ENCODE data around the gene RASA3. TPM values are rescaled to one million over a fixed set of nuclear protein-coding genes. Genes with fewer than 3 reads are reported as not detected.

Gene RASA3
- total and polyA plus RNA-seq, 2 donors (not counting 3 experiments of a cell fraction or from before 2014, with no cell fraction given), result 26.5 to 53.8 TPM

GRCh38 chr13:114104655-114105520, 27.5 kb downstream of the RASA3 start:
- H3K36me3 ChIP-seq (ENCODE audit: control insufficient read depth in 2 of 2, extremely low read depth in 1 of 2, insufficient read depth in 2 of 2, low read length in 2 of 2), result peaks cover 0 to 9% of the 10 kb centered on the region in 2 experiments
- BruUV-seq (replicated peaks), result no TSS peak
- dilution Hi-C loops (cut with MboI; ENCODE audit: extremely low pct_ligation_motif_present, low sequenced_read_pairs) (no loop called here), intact Hi-C loops (cut with micrococcal nuclease) (no loop called here)
- H3K9ac ChIP-seq (replicated peaks; ENCODE audit: extremely low read depth, insufficient read depth, low read length), result no peak overlapping the region
- CTCF ChIA-PET, result interaction anchor here (1.1 kb wide), 1 partner anchor 14 kb away, joined by 3 read pairs; no protein-coding TSS in a partner anchor
- no peaks in the 10 kb centered on the region for H4K20me1 ChIP-seq (replicated peaks; ENCODE audit: control insufficient read depth, extremely low read depth, insufficient read depth, low read length)
- FAIRE-seq (no peak), DNase-seq (ENCODE audit: low read depth, low spot score) (no peak)
- no peak overlapping the region for H2AFZ ChIP-seq (ENCODE audit: low read depth, low read length)
- H3K27me3 ChIP-seq (ENCODE audit: control insufficient read depth in 2 of 2, insufficient read depth in 2 of 2, low read length in 2 of 2), result no peaks in the 10 kb centered on the region
- no peak overlapping the region for H3K4me3 ChIP-seq (replicated peaks in 1 of 3; ENCODE audit: insufficient read depth in 1 of 3, low read depth in 1 of 3, low read length in 3 of 3)
- POLR2A ChIA-PET, result no interaction called here
- no peak overlapping the region for H3K4me2 ChIP-seq (ENCODE audit: insufficient read depth, low read length)
- no peak for TF ChIP-seq GATA2 (IDR thresholded peaks at IDR 0.05; ENCODE audit: insufficient read depth, insufficient read length, low read depth, low read length)
- TF ChIP-seq CTCF (IDR thresholded peaks at IDR 0.05; ENCODE audit: extremely low read depth in 1 of 2, insufficient read depth in 1 of 2, low read depth in 1 of 2, low read length in 2 of 2), result no peak
- no peak for TF ChIP-seq JUN (IDR thresholded peaks at IDR 0.05; ENCODE audit: borderline replicate concordance, insufficient read depth, insufficient read length, low read depth)
- no peak for TF ChIP-seq FOS (IDR thresholded peaks at IDR 0.05; ENCODE audit: borderline replicate concordance, insufficient read depth, low read length)
- no peak for TF ChIP-seq MAX (IDR thresholded peaks at IDR 0.05; ENCODE audit: insufficient read depth, insufficient read length)
- no peak for TF ChIP-seq POLR2AphosphoS5 (IDR thresholded peaks at IDR 0.05; ENCODE audit: insufficient read depth, low read depth, low read length)
- TF ChIP-seq EZH2 (IDR thresholded peaks at IDR 0.05; ENCODE audit: borderline replicate concordance, low read depth, low read length, severe bottlenecking), result no peak
- TF ChIP-seq POLR2A (IDR thresholded peaks at IDR 0.05; ENCODE audit: low read depth, low read length), result no peak
- no peak for TF ChIP-seq MYC (IDR thresholded peaks at IDR 0.05; ENCODE audit: low read depth, low read length)
- peaks cover 17% of the 10 kb centered on the region for H3K4me1 ChIP-seq (ENCODE audit: control insufficient read depth, extremely low read depth, insufficient read depth, low read length)
- no peaks in the 10 kb centered on the region for H3K9me3 ChIP-seq (replicated peaks; ENCODE audit: control insufficient read depth, insufficient read depth, low read length)
- H3K79me2 ChIP-seq (ENCODE audit: control insufficient read depth, insufficient read depth, low read length), result peaks cover 98% of the 10 kb centered on the region
- H3K27ac ChIP-seq (ENCODE audit: insufficient read depth, low read depth, low read length), result no peak overlapping the region
- no peaks in the 10 kb centered on the region for H3K9me1 ChIP-seq (replicated peaks; ENCODE audit: control insufficient read depth, extremely low read depth, insufficient read depth, low read length)

Data from endothelial cell of umbilical vein (primary cell).